Activated T-helper 1 cell treated with anti-CD3 and anti-CD28 coated beads, Interleukin-2, amount 50 U/mL, for 16 hours (primary cell): ENCODE measurements around the gene TBC1D1.

Source experiments
- DNase-seq, 2 donors: peaks; one replicate each; pipeline ENCODE4 v3.0.0-alpha.2; 2020; ENCODE audit warnings: low read depth in 1 of 2, low spot score in 1 of 2

Gene TBC1D1

DNA sequence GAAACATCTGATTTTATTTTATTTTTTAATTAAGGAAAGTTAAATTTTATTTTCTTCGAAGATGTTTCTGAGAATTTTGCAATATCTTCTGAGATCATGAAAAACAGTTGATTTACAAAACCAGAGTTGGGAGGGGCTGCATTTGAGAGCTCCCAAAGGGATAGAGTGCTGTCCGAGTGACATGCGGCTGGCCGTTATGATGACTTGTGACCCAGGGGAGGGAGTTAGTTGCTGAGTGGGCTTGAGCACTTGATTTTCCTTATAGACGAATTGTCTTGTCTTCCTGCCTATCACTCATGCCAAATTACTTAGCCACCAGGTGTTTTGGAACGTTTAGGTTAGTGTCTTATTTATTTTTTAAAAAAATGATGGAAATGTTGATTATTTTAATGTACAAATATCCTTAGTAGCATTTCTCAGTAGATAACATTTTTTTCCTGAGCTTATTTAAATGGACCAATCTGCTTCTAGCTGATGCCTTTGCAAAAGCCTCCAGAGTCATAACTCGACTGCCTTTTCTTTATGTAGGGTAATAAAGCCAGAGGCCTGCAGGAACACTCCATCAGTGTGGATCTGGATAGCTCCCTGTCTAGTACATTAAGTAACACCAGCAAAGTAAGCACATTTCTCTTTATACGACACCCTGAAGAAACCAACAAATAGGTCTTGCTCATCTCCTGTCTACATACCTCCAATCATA, 154.6 kb downstream of the TBC1D1 start:
- no peak for DNase-seq

DNA sequence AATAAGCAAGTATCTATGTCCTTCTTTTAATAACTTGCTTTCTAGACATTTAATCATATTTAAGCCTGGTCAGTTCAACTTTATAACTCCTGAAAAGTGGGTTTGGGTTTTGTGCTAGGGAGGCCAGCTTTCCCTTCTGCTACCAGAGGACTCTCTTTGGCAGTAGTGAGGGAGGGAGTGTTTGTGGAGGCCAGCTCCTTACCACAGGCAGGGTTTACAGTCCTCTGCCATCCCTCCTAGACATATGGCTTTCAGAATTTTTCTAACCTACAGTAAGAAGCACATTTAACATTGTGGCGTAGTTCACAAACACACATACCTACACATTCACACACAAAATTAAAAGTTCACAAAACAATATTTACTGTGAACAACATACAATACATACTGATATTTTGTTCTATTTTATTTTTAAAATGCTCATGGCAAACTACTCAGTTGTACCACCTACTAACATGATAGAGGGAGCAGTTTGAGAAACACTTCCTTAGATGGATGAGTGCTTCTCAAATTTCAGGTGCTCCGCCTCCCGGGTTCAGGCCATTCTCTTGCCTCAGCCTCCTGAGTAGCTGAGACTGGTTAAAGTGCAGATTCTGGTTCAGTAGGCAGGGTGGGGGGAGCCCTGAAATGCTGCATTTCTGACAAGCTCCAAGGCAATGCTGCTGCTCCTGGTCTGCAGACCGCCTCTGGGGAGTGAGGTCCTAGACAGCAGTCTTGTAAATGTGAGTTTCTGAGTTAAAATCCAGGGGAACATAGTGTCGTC, 156.0 kb downstream of the TBC1D1 start:
- no peak for DNase-seq

DNA sequence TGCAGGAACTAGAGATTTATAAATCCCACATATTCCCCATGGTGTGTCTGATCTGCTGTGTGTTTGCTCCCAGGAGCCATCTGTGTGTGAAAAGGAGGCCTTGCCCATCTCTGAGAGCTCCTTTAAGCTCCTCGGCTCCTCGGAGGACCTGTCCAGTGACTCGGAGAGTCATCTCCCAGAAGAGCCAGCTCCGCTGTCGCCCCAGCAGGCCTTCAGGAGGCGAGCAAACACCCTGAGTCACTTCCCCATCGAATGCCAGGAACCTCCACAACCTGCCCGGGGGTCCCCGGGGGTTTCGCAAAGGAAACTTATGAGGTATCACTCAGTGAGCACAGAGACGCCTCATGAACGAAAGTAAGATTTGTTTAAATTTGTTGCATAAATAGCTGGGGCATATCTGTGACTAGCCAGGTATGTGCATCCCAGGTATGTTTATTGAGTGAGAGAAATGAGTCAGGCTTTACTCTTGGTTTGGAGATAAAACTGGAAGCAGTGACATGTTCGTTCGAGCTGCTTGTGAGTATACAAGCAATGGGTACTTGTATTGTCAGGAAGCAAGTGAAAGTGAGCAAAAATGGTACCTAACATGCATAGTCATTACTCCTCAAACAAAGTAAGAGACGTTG, 158.8 kb downstream of the TBC1D1 start:
- no peak for DNase-seq

DNA sequence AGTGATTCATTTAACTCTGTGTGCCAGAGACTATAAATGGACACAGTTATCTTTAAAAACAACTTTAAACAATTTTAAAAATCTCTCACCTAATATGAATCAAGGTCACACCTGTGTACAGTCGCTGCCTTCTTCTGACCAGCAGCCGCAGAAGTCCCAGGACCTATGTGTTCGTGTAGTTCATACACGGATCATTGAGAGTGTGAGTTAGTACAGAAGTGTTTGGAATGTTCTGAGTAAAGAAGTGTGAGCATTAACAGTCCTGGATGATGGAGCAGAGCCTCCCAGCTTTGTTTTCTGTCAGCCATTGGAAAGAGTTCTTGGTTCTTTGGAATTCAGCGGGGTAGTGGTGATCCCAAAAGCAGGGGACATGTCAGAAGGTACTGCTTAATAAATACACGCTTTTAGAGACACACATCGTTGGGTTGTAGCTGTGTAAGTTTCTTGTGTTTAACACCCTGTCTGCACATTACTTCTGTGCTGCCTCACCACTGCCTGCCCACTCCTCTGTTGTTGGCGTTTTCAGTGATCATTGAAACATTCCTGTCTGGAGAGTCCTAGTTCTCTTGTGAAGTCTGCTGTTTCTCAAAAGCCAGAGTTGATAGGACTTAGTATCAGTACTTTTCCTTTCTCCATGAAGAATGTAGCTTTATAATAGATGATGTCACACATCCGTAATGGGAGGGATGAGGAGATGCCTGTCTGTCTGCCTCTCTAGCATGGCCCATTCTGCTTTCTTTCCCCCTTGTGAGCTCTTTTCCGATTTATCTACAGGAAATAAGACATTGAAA, 159.9 kb downstream of the TBC1D1 start:
- DNase-seq = no peak

DNA sequence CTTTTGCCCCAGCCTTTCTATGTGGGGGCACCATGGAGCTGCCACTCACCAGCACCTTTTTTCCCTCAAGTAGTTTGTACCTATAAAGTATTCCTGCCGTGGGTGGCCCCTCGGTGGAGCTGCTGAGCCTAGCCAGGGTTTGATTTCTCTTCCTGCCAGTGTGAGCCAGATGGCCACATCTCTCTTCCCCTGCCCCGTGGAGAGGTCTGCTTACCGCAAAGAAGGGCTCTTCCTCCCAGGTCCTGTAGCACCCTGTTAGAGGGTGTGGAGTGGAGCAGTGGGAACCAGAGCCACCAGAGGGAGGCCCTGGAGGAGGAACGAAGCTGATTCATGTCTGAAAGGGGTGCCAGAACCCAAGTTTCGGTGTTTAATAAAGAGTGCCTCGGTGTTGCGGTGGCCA, 164.7 kb downstream of the TBC1D1 start:
- no peak for DNase-seq

DNA sequence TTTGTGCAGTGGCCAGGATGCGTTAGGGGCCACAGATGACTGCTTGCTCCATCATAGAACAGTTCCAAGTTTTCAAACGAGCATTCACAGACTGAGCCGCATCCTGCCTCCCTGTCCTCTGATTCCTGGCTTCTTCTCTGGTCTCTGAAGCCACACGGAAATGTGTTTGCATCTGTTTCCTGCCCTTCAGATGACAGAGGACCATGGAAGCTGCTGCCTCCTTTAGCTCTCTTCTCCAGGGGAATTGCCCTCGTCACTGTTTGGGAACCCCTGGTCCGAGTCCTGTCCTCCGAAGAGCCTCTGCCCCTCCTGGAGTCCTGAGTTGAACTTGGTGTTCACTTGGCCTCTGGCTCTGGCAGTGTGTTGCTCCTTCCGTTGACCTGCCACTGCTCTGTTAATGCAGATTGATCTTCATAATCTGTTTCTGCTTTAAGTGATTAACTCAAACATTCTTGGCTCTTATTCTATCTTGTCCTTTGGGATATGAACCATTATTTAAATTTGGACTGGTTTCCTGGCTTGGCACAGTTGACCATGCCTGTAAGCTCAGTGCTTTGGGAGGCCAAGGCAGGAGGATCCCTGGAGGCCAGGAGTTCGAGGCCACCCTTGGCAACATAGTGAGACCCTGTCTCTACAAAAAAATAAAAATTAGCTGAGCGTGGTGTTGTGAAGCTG, 165.3 kb downstream of the TBC1D1 start:
- DNase-seq = no peak

DNA sequence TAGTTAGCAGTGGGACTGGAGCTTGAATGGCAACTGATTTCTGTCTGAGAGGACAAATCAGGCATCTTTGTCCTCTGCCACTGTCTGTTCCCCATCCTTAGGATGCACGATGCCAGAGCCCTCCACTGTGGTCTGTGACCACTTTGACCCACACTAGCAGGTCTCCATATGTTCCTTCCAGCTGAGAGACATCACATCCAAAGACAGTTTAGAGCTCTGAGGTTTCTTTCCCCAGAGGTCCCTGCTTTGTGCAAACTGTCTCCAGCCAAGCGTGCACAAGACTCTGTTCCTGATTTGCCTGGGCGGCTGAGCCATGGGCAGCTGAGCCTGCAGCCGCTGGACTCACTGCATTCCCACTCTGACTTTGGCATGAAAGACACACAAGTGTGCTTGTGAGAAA, 167.3 kb downstream of the TBC1D1 start:
- DNase-seq = no peak

DNA sequence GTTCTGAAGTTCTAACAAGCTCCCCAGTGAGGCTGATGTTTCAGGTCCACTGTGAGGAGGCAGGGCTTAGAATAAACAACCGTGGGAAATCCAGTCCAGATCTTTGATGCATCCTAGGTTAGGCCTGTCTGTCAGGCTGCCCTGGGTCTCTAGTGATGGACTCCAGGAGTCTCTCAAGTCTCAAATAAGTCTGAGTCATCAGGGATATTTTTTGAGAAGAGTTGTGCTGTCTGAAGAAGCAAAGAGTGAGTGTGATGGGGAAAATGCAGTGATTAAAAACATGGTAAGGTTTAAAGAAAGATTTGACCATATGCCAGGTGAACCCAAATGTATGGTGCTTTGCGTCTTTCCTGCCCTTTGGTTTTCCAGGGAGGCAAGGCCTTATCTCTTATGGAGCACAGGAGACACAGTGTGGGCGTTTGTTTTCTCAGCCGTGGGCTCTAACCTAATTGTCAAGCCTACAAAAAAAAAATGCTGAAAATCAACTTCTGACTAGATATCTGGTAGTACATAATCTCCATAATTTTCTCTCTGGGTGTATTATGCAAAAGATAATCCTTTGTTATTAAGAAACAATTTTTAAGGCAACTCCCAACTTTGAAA, 170.0 kb downstream of the TBC1D1 start:
- DNase-seq = no peak

DNA sequence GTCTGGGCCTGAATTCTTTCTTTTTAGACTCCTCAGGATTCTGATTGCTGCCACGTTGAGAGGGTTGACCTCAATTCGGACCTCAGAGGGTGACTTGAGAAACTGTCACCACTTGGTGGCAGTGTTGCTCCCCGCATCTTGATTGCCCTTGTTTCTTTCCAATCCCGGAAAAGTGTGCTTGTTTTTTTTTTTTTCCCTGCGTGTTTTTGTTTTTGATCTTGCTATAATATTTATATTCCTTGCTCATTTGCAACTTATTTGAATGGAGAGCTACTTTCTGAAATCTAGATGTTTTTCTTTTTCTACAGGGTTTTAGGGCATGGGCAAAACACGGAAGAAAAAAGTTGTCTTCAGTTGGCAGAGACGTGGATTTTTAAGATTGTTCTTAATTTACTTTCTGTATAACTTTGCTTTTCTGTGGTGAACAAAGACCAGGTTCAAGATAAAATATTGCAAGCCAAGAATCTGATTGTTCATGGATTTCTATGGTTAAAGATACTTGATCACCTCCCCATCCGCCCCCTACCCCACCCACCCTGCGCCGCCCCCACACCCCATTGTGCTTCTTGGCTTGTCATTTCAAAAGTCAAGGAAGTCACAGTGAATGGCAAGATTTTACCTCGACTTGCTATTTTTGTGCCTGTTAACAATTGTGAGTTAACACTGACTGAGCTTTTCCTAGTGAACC, 171.3 kb downstream of the TBC1D1 start:
- DNase-seq = peak; percentile 15 to 29

DNA sequence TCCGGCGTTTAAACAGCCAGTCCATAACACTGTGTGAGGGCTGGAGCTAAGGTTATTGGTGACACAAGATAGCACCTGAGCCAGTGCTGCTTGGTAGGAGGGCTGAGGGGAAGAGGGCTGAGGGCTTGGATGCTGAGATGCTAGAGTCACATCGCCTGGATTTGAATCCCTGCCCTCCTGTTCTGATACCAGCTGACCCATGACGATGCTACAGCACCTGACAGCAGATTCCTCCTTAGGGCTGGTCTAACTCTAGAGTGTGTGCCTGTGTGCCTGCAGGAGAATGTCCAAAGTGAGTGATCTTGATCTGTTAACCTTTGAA, 171.9 kb downstream of the TBC1D1 start:
- no peak for DNase-seq

DNA sequence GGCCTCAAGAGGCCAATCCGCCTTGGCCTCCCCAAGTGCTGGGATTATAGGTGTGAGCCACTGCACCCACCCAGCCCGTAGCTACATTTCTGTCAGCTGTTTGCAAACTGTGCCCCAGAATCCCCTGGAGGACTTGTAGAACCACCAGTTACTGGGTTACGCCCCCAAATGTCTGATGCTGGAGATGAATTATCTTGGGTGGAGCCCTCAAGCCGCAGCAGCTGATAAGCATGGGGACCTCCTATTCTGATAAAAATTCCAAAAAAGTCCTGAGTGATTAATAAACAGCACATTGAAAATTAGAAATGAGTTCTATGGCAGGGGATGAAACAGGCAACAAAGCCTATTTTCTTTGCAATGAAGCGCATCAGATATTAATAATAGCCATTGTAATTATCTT, 174.3 kb downstream of the TBC1D1 start:
- DNase-seq = no peak

DNA sequence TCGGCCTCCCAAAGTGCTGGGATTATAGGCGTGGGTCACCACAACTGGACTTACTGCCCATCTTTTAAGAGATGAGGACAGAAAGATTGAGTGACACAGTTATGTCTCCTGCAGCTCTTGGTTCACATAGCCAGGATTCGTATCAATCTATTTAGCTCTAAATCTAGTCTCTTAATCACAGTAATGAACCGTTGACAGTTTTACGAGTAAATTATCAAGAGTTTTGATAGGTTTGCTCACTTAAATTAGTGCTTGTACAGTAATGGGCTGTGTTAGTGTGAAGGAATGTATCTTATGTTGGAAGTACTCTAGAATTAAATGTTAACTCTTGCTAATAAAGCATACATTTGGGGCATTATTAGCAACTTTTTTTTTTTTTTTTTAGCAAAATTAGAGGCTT, 175.0 kb downstream of the TBC1D1 start:
- DNase-seq = no peak

DNA sequence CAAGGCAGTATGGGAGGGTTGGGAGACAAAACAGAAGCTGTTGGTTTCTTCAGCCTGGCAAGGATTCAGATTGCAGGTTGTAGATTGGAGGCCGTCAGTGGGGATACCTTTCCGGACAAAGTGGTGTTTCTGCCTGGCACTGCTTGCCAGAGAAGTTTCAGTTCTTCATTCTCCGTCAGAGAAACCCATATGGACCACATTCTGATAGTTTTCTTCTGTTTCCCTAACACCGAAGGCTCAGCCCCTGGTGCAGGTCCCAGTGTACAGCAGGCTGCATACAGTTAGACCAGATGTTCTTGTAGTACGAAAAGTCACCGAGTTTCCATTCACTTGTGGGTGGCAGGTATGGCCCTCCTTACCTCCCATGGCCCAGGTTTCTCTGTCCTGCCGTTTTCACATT, 176.6 kb downstream of the TBC1D1 start:
- DNase-seq = no peak

DNA sequence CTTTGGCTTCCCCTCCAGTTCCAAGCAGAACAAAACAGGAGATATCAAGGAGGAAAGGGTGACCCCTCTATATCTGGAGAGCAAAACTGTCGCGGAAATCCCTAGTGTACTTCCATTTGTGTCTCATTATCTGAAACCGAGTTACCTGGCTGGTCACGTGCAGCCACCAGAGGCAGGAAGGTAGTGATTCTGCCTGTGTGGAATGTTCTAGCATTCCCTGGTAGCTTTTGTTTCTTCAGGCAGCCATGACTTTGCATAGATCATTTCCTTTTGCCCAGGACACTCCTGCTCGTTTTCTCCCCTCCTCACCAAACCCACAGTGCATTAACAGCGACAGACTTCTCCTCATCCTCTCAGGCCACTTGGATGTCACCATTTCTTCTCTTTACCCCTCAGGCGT, 177.2 kb downstream of the TBC1D1 start:
- DNase-seq = no peak

DNA sequence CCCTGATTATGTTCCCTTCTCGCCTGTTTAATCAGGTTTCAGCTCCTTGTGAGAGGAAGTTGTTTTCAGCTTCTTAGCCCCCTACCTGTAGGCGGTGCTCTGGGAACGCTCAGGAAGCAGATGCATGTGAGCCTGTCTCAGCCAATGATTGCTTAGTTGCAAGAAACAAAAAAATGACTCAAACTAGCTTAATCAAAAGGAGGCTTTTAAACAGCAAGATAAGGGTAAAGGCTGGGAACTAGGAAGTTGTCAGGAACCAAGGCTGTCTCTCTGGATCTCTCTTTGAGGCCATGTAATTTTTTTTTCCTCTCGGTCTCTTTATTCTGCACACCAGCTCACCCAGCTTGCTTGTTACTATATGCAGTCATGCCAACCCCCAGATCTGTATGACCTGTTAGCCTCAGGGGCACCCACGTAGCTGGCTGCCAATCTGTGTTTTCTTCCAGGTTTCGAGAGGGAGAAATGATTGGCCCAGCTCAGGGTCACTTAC, 178.4 kb downstream of the TBC1D1 start:
- no peak for DNase-seq

DNA sequence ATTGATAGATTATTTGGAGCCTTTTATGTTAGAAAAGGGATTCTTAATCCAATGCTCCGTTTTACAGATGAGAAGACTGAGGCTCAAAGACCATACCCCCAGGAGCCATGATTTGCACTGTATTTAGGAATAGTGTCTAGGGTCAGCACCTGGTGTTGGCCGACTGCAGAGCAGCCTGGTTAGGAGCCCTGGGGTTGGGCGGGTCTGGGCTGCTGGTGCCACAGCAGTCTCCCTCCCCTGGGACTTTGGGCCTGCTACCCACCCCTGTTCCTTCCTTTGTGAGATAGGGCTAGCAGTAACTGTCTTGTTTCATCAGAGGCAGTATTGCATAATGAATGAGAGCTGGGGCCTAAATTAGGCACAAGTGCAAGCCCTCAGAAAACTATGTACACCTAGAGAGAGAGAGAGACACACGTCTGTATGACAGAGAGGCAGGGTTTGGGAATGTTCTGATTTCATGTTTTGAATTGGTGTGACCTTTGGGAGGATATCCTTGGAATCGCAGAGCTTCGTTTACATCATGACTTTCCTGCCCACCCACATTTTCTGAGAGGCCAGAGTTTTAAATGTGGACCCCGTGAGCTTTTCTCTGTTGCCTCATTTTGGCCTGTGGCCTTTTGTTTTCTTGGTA, 181.0 kb downstream of the TBC1D1 start:
- DNase-seq = no peak

DNA sequence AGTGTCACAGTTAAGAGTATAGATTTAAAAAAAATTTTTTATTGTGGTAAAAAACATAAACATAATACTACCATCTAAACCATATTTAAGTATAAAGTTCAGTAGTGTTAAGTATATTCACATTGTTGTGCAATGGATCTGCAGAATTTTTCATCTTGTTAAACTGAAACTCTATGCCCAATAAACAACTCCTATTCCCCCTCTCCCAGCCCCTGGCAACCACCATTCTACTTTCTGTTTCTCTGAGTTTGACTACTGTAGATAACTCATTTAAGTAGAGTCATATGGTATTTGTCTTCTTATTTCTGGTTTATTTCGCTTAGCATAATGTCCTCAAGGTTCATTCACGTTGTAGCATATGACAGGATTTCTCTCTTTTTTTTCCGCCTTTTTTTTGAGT, 181.7 kb downstream of the TBC1D1 start:
- DNase-seq = no peak

DNA sequence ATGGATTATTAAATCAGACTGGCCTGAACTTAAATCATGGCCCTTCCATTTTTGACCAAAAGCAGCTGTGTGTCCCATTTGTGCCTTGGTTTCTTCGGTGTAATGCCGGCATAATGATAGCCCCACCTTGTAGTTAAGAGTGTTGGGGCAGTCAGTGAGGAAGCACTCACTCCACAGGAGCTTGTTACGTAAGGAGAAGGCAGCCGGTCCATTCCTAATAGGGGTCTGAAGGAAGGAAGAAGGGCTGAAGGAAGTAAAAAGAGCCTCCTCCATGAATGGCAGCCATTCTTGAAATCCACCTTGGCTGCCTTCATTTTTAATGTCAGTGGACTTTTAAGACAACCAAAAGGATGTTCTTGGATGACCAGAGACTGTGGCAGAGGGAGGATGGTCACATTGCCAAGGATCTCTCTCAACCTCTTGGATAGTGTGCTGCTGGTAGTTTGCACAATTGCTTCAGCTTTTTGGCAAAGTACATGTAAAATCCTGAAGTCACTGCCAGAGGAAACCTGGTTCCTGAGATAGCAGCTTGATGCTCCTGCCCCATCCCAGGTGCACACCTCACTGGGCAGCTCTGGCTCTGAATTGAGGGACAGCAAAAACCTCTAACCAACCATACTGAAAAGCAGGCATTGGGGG, 182.8 kb downstream of the TBC1D1 start:
- DNase-seq = no peak
